Fibroblast of skin of scalp (primary cell): ENCODE measurements around the gene GLCE.
"Not testable (repeated sequence)": the region's sequence is repeated elsewhere in the genome, so short reads cannot be mapped to it uniquely, and the experiment has no call there.

Experiments used
- DNase-seq: peaks from one replicate; pipeline ENCODE4 v3.0.0-alpha.2; 2013

GLCE gene

DNA sequence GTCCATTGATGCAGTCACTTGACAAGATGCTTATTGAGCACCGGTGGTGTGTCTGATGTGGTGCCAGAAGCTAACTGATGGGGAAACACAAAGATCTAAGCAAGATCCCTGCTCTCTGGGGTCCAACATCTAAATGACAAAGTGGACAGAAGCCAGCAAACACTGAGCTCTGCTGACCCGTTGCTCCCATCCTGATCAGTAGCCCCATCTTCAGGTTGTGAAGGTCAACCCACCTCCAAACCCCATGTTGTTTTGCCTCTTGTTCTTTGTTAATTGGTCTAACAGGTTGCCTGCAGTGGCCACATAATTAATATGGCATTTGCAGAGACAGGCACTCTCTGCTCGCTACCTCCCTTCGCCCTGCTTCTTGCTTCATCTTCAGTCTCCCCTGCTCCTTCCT, 21.5 kb upstream of the GLCE start:
- DNase-seq: no peak

DNA sequence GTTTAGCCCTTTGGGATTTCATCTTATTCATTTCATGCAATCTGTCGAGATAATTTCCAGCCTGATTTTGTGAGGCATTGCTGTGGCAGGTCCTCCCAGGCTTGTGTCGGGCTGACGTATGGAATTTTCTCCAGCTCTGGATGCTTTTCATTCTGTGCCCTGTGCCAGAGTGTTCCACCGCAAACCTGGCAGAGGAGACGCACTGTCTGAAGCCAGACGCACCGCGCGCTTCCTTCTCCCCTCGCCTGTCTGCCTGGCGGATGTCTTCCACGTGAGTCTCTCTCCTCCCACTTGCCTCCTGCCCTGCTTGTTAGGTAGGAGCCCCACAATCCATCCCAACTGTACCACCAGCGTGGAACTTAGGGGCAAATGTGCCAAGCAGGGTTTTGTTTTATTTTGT, 20.1 kb upstream of the GLCE start:
- no peak for DNase-seq

DNA sequence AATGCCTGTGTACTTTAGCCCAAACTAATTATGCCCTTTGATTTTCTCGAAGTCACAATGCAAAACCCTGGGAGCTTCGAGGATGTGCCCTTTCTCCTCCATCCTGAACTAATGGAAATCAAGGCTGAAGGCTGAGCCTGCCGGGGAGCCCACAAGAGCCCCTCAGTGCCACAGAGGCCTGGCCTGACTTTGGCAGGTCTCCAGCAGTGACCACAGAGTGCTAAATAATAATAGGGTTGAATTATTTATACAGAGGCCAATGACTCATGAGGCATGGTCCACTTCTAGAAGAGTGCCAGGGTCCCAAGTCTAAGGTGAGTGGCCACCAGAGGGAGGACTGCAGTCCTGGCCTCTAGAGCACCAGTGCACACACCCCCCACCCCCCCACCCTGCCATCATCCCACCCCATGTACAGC, 19.1 kb upstream of the GLCE start:
- no peak for DNase-seq

DNA sequence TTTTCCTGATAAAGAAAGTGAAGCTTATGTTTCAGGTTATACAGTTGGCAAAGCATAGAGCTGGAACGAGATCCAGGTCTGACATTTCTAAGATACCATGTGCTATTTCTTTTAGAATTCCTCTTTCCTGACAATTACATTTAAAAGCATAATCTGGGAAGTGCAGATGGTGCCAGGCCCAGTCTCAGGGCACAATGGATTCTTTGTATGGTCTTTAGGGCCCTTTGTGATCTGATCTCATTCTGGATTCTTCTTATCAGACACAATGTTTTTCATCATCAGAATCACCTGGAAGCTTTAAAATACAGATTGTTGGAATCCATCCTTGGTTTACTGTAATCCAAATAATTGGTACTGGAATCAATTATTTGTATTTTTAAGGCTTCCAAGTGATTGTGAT, 18.6 kb upstream of the GLCE start:
- DNase-seq: no peak

DNA sequence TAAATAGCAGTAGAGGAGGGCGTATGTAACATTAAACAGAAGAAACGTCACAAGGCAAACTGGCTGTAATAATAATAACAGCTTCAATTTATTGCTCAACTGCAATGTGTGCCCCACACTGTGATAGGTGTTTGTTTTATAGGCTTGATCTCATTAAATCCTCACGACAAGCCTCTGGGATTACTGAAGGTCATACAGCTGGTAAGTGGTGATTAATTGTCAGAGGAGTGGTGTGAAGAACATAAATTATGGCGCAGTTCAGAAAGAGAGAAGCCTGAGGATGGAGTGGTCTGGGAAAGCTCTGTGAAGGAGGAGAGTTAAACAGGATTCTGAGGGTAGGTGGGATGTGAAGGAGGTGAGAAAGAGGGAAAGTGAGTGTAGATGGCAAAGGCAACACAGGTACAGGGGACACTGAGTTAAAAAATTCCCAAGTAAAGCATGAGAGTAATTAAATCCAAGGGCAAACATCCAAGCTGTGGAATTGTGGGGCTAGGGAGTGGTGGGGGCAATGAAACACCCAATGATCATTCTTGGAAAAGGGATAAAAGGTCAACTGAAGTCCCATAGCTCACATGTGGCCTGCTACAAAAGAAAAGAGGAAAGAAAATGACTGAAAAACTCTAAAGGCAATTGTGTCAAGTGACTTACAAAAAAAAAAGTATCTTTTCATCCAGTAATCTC, 16.5 kb upstream of the GLCE start:
- no peak for DNase-seq

DNA sequence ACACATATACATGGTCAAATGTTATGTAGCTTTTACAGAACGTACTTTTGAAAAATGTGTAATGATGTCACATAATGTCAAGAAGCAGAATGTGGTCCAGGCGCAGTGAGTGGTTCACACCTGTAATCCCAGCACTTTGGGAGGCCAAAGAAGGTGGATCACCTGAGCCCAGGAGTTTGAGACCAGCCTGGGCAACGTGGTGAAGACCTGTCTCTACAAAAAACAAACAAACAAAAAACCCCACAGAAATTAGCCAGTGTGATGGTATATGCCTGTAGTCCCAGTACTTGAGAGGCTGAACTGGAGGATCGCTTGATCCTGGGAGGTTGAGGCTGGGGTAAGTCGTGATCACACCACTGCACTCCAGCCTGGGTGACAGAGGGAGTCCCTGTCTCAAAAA, 15.9 kb upstream of the GLCE start:
- DNase-seq: no peak

DNA sequence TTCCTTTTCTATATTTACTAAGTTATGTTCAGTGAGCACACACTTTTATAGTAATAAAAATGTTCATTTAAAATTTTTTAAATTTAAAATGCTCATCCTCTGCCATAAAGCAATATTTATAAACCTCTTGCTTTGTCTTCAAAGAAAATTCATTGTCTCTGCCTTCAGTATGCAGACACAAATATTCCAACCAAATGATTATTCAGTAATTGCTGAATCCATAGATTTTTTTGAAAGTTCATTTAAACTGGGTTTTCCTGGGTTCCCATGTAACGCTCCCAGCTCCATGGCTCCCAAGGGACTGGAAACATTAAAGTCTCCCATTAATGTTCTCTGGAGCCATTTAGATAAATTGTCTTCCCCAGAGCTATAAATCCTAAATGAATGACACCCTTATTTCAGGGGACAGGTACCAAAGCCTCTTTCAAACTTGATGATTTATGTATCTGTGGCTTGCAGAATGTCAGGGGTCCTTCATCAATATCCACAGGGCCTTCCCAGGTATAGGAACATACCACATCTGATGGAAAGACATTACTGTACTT, 15.2 kb upstream of the GLCE start:
- no peak for DNase-seq

DNA sequence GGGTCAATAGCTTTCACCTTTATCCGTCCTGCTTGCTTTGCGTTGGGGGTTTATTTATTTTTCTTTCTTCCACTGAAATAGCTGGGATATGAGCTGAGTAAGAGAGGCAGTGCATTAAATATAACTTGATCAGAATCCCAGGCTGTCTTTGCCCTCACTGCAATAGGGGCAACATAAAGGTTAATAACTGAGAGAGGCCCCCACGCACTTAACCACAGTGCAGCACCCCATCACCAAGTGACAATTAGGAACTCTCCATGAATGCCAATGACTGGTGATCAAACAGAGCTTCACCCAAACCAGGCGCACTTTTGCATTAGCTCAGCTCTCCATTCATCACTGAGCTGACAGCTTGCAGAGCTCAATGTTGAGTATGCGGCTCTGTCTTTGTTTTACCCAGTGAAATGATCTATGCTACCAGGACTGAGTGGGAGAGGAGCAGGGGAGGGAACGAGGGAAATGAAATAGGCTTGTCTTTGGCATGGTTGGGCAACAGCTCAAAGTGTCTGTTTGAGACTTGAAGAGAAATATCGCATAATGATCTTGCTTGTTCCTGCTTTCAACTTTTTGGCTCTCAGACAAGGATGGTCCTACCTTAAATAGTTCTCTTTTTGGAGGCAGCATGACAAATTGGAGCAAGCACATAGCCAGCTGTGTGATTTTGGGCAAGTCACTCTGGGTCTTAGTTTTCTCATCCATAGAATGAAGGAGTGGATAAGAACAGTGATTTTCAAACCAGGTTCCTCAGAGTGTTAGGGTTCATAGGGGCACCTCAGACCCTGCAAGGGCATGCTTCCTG, 14.5 kb upstream of the GLCE start:
- DNase-seq: no peak

DNA sequence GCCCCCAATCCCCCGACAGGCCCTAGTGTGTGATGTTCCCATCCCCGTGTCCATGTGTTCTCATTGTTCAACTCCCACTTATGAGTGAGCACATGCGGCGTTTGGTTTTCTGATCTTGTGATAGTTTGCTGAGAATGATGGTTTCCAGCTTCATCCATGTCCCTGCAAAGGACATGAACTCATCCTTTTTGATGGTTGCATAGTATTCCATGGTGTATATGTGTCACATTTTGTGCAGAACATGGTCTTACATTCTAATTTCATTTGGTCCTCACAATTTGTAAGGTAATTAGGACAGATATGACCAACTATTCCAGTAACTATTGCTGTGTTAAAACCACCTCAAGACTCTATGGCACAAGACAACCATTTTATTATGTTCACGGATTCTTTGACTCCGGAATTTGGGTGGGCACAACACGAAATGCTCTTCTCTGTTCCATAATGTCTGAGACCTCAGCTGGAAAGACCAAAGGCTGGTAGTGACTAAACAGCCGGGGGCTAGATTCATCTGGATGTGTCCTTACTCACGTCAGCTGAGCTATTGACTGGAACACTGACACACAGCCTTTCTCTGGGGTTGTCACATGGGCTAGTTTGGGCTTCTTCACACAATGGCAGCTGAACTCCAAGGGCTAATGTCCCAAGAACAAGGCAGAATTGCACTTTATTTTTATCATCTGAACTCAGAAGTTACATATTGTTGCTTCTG, 13.6 kb upstream of the GLCE start:
- DNase-seq: no peak

DNA sequence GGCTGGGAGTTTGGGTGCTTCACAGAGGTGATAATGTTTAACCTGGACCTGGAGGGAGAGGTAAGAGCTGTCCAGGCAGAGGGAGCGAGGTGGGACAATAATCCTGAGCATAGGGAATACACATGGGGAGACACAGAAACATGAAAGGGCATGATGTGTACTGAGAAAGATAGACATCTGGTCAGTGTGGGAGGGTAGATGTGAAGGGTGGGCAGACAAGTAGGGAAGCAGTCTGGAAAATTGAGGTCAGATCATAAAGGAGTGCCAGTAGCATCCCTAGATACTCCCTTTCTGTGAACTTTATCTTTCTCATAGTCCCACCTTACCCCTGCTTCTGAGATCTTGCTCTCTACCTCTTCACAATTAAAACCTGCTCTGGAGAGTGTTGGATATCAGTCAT, 12.0 kb upstream of the GLCE start:
- no peak for DNase-seq

DNA sequence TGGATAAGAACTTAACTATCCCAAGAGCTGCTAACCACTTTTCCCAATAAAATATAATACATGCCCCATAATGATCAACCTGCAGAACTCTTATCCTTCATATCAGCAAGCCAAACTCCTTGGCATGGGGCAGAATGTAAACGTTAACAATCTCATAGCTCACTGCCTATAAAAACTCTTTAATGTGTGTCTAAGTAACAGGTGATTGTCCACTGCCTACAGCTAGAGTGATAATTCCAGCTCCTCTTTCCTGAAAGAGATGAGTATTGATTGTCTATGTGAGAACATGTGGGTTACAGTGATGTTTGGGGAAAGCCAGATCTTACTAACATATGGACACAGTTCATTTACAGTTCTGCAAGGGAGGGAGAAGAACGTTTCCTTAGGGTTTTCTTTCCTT, 11.3 kb upstream of the GLCE start:
- no peak for DNase-seq

DNA sequence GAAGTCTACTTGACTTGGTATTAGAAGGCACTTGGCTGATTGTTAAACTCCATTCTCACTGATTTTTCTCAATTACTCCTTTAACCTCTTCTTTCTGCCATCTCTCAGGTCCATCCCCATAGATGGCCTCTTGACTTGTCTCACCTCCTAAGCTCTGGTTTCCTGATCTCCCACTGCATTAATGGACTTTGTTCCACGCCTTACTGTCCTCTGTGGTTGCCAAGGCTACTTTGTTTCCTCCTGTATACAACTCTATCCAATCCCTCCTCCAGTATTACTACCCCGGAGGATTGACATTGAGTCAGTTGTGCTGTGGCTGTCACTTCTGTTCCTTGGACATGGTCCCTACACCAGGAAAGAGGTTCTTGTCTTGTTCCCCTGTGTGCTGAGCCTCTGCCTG, 10.6 kb upstream of the GLCE start:
- DNase-seq: no peak

DNA sequence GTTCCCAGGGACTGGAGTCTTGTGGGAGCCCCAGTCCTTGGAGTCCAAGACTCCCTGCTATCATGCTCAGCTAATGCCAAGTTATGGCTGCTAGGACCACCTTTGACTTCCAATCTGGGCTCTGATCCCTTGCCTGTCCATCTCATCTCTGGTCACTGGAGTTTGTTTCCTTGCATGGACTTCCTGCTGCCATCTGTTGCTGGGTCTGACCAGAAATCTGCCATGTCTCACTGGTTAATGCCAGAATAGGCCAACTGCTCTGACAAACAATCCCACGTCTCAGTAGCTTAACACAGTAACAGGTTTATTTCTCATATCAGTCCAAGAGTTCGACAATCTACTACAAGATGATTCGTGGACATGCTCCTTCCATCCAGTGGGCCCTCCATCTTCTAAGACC, 10.1 kb upstream of the GLCE start:
- no peak for DNase-seq

DNA sequence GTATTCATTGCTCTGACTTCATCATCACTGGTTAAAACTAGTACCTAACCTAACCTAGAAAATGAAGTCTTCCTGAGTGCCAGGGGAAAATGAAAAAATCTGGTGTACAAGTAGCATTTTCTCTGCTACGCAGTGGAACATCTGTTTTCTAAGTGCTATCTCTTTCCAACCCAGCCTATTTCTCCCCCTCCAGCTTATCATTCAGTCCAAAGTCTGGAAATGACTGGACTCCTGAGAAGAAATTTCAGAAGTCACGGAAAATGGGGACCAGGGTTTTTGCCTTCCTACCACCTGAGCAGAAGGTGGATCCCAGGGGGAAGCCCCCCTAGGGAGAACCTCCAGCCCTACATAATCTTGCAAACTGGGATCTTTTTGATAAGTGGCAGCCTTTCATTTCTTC, 9.6 kb upstream of the GLCE start:
- DNase-seq: no peak

DNA sequence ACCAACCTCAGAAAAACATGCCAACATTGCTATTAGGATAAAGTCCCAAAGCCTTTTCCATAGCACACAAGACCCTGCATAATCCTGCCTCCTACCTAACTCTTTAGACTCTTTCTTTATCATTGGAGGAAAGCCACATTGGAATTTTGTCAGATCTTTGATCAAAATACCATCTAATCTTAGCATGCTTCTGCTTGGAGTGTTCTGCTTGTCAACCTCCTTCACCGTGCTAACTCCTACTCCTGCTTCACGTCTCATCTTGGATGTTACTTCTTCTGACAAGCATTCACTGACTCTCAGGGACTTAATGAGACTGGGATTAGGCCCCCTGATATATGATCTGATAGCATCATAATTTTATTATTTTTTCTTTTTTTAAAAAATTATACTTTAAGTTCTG, 7.4 kb upstream of the GLCE start:
- no peak for DNase-seq

DNA sequence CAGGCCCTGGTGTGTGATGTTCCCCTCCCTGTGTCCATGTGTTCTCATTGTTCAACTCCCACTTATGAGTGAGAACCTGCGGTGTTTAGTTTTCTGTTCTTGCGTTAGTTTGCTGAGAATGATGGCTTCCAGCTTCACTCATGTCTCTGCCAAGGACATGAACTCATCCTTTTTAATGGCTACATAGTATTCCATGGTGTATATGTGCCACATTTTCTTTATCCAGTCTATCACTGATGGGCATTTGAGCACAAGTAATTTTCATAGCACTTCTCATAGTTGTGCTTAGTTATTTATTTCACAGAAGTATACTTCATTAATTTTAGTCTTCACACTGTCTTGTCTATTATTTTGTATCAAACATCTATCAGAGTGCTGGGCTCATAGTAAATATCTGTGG, 6.8 kb upstream of the GLCE start:
- DNase-seq: not testable (repeated sequence)

DNA sequence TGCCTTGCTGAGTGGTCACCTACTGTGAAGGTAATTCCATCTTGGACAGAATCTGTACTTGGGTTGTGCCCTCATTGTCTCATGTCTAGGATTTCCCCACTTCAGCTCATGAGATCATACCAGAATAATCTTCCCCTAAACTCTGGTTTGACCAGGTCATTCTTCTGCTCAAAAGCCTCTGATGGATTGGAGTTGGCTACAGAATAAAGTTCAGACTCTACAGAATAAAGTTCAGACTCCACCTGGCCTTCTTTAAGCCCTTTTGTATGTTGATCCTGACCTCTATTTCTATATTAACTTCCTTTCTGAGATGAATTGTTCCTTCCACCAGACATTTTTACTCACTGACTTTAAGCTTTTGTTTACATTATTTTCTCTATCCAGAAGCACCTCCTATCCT, 6.4 kb upstream of the GLCE start:
- no peak for DNase-seq

DNA sequence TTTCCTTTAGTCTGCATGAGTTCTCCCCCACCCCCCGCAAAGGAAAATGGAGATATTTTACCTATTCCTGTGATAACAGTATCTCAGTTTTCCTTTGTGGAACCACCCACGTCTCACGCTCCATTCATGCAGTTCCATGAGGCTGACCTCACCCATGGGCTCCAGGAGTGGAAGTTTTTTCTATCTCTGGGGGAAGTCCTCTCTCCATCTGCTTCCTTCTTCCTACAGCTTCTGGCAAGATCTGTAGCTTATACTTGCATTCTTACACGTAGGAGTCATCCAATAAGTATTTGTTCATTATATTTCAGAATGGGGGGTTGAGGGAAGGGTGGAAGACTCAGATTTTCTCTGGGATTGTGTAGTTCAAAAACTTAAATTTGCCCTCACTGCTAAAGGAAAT, 5.8 kb upstream of the GLCE start:
- peak; percentile 86 for DNase-seq

DNA sequence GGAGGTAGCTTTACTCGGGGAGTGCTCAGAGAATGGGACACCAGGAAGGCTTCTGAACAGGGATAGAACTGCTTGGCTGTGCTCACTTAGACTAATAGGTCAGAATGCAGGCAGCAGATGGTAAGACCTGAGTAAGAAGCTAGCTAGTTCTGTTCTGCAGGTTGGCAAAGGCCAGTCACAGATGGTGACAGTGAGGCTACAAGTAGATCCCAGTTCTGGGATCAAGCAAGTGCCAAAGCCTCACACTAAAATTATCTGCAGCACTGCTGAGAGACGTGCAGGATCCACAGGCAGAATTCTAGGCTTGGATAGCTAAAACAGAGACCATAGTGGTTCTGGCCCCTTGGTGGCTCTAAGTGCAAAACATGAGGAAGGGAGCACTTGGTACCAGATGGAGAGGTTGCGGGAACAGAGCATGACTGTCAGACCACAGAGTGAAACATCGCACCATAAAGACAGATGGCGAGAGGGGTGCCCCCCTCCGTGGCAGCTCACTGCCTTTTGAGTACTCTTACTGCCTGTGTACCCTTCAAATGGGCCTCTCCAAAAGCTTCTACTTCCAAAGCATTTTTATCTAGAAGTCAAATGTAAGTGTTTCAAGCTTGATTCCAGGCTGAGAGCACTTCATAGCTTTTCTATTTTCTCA, 3.6 kb upstream of the GLCE start:
- no peak for DNase-seq

DNA sequence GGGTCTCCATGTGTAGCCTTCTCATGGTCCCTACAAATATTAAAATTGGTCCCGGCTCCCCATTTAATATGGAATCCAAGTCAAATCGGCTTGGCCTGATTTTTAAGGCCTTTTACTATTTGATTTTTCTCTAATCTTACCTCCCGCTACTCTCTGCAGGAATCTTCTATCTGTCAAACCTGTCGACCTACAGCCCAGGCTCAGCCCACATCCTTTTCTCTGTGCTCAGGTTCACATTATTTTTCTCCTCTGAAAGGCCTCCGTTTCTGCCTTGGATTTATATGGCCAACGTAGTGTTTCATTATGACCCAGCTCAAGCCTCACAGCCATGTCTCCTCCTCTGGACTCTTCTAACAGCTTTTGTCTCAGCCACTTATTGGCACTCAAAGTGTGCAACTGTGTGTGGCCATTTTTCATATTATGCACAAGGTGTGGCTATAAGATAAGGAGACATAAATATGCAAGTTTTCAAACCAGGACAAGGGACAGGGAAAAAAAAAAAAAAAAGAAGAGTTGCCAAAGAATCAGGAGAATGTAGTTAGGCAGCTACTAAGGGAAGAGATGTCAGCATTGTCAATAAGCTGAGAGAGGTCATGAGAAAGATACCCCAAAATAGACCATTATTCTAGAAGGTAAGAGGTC, 2.1 kb upstream of the GLCE start:
- no peak for DNase-seq

DNA sequence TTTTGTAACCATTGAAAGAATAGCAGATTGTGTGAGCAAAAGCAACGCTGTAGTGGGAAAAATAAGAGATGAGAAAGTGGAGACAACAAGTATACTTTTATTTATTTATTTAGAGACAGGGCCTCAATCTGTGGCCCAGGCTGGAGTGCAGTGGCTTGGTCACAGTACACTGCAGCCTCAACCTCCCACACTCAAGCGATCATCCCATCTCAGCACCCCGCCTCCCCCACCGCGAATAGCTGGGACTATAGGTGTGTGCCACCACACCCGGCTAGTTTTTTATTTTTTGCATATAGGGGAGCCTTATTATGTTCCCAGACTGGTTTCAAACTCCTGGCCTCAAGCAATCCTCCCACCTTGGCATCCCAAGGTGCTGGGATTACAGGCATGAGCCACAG, 1.6 kb upstream of the GLCE start:
- DNase-seq: no peak

DNA sequence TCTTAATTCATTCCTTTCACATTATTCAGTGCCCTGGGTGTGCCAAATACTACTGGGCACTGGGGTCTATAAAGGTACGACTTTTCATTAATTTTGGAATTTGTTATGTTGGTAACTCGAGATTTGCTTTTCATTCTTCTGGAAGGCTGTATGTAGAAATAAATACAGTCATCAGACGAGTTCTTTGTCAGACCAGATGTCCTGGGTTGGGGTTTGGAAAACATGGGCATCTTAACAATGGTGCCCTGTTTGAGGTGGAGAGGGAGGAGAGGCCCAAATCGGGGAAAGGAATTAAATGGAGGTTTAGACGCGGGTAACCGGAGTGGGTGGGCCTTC, 662 bp upstream of the GLCE start:
- no peak for DNase-seq
